ENCODE results near the gene DTWD2. TPM values are rescaled to one million over a fixed set of nuclear protein-coding genes. Genes with fewer than 3 reads are reported as not detected.

The DTWD2 gene
- polyA plus RNA-seq, 1 donor from 2014 or later: 3.3 TPM

DNA sequence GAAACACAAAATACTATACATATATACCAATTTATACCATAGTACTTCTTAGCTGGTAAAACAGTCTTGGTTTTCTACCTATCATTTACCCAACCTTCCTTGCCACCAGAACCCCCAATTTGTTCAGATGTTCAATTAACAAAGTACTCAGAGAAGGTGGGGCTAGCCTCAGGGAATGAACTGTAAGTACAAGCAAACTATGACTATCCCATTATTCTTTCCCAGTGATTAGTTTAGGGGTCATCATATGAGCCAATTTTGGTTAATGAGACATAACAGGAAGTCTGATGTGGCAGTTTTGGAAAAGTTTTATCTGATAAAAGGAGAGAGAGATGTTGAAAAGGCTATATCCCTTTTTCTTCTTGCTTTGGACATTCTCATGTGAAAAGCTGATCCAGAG is 125.8 kb downstream of the DTWD2 start:
- no peaks in the 10 kb centered on the region for H3F3A ChIP-seq (ENCODE audit: insufficient read depth, low read length, poor library complexity, severe bottlenecking)
- TF ChIP-seq RAD21 (conservative IDR thresholded peaks at IDR 0.05) (no peak), EZH2 (IDR thresholded peaks at IDR 0.05; ENCODE audit: borderline replicate concordance, insufficient read depth, low read length, poor library complexity, severe bottlenecking) (no peak), CTCF (IDR thresholded peaks at IDR 0.05; ENCODE audit: poor library complexity, severe bottlenecking) (no peak), MXI1 (conservative IDR thresholded peaks at IDR 0.05; ENCODE audit: poor library complexity, severe bottlenecking) (no peak), POLR2AphosphoS5 (IDR thresholded peaks at IDR 0.05) (no peak), SMC3 (conservative IDR thresholded peaks at IDR 0.05; ENCODE audit: poor library complexity) (no peak), EP300 (conservative IDR thresholded peaks at IDR 0.05; ENCODE audit: poor library complexity, severe bottlenecking) (no peak), TAF1 (IDR thresholded peaks at IDR 0.05; ENCODE audit: low read depth) (no peak)
- TF ChIP-seq, protein P1, sequence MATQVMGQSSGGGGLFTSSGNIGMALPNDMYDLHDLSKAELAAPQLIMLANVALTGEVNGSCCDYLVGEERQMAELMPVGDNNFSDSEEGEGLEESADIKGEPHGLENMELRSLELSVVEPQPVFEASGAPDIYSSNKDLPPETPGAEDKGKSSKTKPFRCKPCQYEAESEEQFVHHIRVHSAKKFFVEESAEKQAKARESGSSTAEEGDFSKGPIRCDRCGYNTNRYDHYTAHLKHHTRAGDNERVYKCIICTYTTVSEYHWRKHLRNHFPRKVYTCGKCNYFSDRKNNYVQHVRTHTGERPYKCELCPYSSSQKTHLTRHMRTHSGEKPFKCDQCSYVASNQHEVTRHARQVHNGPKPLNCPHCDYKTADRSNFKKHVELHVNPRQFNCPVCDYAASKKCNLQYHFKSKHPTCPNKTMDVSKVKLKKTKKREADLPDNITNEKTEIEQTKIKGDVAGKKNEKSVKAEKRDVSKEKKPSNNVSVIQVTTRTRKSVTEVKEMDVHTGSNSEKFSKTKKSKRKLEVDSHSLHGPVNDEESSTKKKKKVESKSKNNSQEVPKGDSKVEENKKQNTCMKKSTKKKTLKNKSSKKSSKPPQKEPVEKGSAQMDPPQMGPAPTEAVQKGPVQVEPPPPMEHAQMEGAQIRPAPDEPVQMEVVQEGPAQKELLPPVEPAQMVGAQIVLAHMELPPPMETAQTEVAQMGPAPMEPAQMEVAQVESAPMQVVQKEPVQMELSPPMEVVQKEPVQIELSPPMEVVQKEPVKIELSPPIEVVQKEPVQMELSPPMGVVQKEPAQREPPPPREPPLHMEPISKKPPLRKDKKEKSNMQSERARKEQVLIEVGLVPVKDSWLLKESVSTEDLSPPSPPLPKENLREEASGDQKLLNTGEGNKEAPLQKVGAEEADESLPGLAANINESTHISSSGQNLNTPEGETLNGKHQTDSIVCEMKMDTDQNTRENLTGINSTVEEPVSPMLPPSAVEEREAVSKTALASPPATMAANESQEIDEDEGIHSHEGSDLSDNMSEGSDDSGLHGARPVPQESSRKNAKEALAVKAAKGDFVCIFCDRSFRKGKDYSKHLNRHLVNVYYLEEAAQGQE (IDR thresholded peaks at IDR 0.05; ENCODE audit: borderline replicate concordance): no peak
- no peaks in the 10 kb centered on the region for H3K36me3 ChIP-seq (ENCODE audit: insufficient read depth, low read length)
- no peaks in the 10 kb centered on the region for H3K9me2 ChIP-seq (ENCODE audit: insufficient read depth, low read length)
- no peak overlapping the region for H2AFZ ChIP-seq (ENCODE audit: low read depth, low read length)
- no peak overlapping the region for H3K27ac ChIP-seq (ENCODE audit: low read length)
- no peaks in the 10 kb centered on the region for H4K20me1 ChIP-seq (ENCODE audit: insufficient read depth)
- H3K27me3 ChIP-seq (ENCODE audit: insufficient read depth, low read depth, low read length): no peaks in the 10 kb centered on the region
- H3K9ac ChIP-seq (ENCODE audit: low read length): no peak overlapping the region
- no peak overlapping the region for H3K4me3 ChIP-seq (ENCODE audit: low read length)
- no peaks in the 10 kb centered on the region for H3K79me2 ChIP-seq (replicated peaks; ENCODE audit: insufficient read depth, low read length)
- H3K9me3 ChIP-seq (ENCODE audit: low read length): no peaks in the 10 kb centered on the region
- no peak overlapping the region for H3K4me2 ChIP-seq (ENCODE audit: low read length)

DNA sequence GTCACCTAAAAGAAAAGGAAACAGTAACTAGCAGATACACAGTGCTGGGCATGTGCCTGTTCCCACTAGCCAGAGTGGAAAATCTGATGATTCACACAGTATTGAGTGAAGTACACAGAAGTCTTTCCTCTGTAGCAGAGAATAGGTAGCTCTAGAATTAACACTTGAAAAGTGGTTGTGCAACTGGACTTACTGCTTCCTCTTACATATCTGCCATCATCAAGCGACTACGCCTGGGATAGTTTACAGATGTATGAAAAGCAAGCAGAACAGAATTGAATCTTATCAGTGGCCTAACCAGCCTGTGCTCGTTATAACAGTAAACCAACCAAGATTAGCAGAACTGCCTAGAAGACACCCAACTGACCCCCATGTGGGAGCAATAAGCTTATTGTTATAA is 130.6 kb downstream of the DTWD2 start:
- no peaks in the 10 kb centered on the region for H3F3A ChIP-seq (ENCODE audit: insufficient read depth, low read length, poor library complexity, severe bottlenecking)
- TF ChIP-seq TAF1 (IDR thresholded peaks at IDR 0.05; ENCODE audit: low read depth) (no peak), SMC3 (conservative IDR thresholded peaks at IDR 0.05; ENCODE audit: poor library complexity) (no peak), EZH2 (IDR thresholded peaks at IDR 0.05; ENCODE audit: borderline replicate concordance, insufficient read depth, low read length, poor library complexity, severe bottlenecking) (no peak), CTCF (IDR thresholded peaks at IDR 0.05; ENCODE audit: poor library complexity, severe bottlenecking) (no peak), POLR2AphosphoS5 (IDR thresholded peaks at IDR 0.05) (no peak), RAD21 (conservative IDR thresholded peaks at IDR 0.05) (no peak), EP300 (conservative IDR thresholded peaks at IDR 0.05; ENCODE audit: poor library complexity, severe bottlenecking) (no peak)
- TF ChIP-seq, protein P1 (IDR thresholded peaks at IDR 0.05; ENCODE audit: borderline replicate concordance): no peak
- H3K27ac ChIP-seq (ENCODE audit: low read length): no peak overlapping the region
- H3K4me2 ChIP-seq (ENCODE audit: low read length): no peak overlapping the region
- no peaks in the 10 kb centered on the region for H3K79me2 ChIP-seq (replicated peaks; ENCODE audit: insufficient read depth, low read length)
- H2AFZ ChIP-seq (ENCODE audit: low read depth, low read length): no peak overlapping the region
- no peaks in the 10 kb centered on the region for H3K9me2 ChIP-seq (ENCODE audit: insufficient read depth, low read length)
- no peaks in the 10 kb centered on the region for H3K36me3 ChIP-seq (ENCODE audit: insufficient read depth, low read length)
- H3K9me3 ChIP-seq (ENCODE audit: low read length): no peaks in the 10 kb centered on the region
- H3K27me3 ChIP-seq (ENCODE audit: insufficient read depth, low read depth, low read length): no peaks in the 10 kb centered on the region
- no peaks in the 10 kb centered on the region for H4K20me1 ChIP-seq (ENCODE audit: insufficient read depth)
- no peak overlapping the region for H3K9ac ChIP-seq (ENCODE audit: low read length)
- no peak overlapping the region for H3K4me3 ChIP-seq (ENCODE audit: low read length)

All from neural cell (in vitro differentiated cells).